NCI-H526 (cell line): Measurements from ENCODE around the gene LLGL2.
"Not testable (repeated sequence)": the region's sequence is repeated elsewhere in the genome, so short reads cannot be mapped to it uniquely, and the experiment has no call there.

Experiments
- DNase-seq, 2 experiments: peaks; one replicate each; lab custom pipeline; 2025; lab: John Stamatoyannopoulos, UW

Gene LLGL2, protein sequence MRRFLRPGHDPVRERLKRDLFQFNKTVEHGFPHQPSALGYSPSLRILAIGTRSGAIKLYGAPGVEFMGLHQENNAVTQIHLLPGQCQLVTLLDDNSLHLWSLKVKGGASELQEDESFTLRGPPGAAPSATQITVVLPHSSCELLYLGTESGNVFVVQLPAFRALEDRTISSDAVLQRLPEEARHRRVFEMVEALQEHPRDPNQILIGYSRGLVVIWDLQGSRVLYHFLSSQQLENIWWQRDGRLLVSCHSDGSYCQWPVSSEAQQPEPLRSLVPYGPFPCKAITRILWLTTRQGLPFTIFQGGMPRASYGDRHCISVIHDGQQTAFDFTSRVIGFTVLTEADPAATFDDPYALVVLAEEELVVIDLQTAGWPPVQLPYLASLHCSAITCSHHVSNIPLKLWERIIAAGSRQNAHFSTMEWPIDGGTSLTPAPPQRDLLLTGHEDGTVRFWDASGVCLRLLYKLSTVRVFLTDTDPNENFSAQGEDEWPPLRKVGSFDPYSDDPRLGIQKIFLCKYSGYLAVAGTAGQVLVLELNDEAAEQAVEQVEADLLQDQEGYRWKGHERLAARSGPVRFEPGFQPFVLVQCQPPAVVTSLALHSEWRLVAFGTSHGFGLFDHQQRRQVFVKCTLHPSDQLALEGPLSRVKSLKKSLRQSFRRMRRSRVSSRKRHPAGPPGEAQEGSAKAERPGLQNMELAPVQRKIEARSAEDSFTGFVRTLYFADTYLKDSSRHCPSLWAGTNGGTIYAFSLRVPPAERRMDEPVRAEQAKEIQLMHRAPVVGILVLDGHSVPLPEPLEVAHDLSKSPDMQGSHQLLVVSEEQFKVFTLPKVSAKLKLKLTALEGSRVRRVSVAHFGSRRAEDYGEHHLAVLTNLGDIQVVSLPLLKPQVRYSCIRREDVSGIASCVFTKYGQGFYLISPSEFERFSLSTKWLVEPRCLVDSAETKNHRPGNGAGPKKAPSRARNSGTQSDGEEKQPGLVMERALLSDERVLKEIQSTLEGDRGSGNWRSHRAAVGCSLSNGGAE

DNA sequence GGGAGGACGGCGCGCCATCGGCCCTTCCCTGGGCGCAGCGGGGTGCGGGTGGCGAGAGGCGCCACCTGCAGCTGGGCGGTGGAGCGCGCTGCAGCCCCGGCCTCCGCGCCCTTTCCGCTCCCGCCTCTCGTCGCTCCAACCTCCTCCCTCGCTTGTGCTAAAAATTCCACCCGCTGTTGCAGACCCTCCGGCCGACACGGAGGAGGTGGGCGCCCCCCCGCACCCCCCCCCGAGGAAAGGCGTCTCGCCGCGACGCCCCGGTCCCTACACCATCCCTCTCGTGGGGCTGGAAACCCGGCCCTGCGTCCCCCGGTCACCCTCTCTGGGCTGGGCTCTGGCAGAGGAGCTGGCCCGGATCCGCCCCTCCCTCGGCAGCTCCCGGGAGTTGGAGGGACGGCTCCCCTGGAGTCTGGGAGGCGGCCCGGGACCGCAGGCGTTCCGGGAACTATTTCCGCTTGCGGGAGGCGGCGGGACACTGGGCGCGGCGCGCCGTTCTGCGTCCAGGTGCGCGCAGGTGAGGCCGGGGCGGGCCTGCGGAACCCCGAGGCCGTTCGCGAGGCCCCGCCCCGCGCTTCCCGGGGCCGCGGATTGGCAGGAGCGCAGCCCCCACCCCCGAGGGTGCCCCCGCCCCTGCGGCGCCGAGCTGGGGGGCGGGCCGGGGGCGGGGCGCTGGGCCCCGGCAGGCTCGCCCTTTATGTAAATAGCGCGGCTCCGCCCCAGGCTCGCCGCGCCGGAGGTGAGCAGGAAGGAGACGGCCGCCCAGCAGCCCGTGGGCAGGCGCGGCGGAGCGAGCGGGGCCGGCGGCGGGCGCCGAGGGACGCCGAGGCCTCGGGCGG is at the start of gene LLGL2:
Gene LLGL2 (plus strand): TSS at position 728 of the 836 bp plus-strand sequence. CDS start 17,730 bp downstream, outside the sequence.
- peak; percentile 87 to 97 for DNase-seq

DNA sequence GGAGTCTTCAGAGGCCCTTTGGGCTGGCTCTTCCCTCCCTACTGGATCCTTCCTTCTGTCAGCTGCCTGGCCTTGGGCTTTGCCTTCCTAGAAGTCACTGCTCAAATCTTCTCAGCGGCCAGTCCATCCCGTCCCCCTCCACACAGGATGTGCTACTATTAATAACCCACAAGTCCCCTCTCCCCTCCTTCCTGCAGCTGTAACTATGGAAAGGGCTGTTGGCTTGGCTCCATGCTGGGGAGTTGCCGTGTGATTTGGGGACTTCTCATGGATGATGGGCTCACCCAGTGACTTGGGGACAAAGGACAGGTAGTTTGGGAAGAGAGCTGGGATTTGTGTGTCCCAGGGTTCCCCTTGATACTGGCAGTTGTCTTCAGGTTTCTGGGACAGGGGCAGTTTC is 49.6 kb upstream of the LLGL2 start:
- no peak for DNase-seq

DNA sequence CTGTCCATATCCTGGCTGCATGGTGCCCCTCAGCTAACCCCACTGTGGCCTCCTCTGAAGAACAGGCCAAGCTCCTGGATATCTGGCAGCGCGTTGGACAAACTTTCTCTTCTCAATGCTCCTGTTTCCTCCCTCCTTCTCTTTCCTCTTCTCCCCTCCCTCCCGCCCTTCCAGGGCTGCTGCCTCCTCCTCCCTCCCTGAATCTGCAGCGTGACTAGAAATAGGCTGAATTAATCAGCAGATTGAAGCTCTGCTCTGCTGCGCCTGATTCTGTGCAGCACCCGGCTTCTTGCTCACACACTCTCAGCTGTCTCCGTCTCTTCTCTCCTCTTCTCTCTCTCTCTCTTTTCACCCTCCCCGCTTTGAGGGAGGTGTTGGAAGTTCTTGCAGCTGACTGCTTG is 49.2 kb upstream of the LLGL2 start:
- DNase-seq, result no peak

DNA sequence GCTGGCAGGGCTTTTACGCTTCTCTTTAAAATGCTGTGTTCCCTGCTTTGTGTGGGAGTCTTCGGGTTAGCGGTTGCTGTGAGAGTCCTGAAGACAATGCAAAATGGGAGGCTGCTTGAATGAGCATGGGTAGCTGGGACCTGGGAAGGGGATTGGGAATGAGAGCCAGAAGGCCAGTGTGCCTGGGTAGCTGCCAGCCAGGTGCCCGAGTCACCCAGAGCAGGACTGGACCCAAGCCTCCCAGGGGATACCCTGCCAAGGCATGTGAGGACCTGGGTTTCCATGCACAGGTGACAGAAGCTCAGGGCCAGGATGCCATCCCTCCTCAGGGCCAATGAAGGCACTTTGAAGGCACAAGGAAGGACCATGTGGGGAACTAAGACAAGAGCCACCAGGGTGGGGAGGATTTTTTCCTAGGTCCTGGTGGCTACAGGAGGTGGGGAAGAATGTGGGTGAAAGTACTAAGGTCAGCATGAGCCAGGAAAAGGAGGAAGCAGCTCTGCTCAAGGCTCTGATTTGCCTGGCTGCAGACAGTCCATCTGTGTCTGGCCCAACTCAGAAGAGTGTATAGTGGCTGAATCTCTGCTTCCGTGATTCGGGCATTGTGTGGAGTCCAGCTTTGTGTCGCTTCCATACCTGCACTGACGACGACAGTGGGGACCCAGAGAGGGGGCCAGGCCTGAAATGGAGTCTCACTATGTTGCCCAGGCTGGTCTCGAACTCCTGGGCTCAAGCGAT is 48.6 kb upstream of the LLGL2 start:
- no peak for DNase-seq

DNA sequence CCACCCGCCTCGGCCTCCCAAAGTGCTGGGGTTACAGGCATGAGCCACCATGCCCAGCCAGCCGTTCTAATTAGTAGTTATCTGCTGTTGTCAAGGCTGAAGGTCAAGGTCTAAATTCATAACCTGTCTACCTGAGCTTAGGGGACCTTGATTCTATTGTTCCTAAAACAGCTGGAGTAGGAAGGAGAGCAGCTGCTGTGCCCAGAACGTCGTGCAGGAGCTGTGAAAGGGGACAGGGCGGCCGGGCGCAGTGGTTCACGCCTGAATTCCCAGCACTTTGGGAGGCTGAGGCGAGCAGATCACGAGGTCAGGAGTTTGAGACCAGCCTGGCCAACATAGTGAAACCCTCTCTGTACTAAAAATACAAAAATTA is 48.0 kb upstream of the LLGL2 start:
- DNase-seq, result not testable (repeated sequence)

DNA sequence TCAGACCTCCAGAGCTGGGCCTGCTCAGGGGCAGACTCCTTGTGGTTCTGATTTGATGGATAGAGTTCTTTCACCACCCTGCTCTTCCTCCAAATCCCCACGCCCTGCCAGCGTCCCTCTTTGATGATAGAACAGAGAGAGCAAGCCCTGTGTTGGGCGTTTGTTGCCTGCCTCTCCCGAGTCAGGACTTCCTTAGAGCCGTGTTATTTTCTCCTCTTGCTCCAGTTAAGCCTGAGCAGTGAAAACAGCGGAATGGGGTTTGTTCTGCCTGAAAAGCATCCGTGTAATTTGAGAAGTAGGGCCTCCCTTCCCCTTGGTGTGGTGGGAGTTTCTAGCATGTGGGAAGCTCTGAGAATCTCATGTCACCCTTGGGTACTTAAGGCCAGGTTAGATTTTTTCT is 47.0 kb upstream of the LLGL2 start:
- DNase-seq, result no peak

DNA sequence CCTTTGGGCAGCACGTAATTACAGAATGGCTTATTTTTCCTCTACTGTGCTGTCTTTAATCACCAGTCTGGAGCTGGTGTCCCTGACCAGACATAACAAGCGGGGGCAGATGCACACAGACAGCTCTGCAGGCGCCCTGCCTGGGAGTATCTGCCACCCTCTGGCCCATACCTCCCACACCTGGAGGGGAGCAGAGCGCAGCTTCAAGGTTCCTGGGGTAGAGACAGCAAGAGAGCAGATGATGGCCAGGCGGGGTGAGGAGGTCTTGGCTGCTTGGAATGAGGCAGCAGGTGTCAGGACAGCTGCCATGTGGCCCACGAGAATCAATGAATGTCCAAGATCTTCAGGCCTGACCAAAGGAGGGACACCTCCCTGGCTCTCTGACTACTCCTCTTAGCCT is 45.2 kb upstream of the LLGL2 start:
- DNase-seq, result no peak

DNA sequence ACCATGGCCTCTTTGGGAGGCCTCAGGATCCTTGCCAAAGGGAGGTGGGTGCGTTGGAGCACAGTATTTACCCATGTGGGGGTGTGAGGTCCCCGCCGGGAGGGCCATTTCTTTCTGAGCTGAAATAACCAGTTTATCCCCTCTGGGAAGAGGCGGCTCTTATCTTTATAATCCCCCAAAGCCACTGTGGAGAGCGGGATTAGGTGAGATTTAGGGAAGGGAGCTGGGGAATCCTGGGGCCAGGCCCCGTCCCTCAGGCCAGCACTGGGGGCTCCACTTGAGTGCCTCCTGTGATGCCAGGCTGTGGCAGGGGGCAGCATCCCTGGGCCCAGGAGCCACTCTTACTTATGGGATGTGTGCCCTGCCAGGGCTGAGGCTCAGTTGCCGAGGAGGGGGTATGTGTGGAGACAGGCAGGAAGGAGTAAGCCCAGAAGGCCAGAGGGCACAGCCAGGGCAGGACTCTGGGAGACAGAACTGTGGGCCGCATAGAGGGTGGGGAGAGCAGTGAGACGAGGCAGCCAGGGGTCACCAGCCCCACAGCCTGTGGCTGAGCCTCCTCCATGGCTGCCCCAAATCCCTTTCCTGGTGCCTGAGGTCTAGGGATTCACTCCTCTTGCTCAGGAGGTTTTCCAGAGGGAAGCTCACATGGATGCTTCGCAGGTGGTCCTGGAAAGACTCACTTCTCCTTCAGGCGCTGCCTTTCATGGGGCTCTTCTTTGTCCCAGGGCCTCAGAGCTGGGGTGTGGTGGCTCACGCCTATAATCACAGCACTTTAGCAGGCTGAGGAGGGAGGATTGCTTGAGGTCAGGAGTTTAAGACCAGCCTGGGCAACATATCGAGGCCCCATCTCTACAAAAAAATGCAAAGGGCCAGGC is 44.1 kb upstream of the LLGL2 start:
- no peak for DNase-seq

DNA sequence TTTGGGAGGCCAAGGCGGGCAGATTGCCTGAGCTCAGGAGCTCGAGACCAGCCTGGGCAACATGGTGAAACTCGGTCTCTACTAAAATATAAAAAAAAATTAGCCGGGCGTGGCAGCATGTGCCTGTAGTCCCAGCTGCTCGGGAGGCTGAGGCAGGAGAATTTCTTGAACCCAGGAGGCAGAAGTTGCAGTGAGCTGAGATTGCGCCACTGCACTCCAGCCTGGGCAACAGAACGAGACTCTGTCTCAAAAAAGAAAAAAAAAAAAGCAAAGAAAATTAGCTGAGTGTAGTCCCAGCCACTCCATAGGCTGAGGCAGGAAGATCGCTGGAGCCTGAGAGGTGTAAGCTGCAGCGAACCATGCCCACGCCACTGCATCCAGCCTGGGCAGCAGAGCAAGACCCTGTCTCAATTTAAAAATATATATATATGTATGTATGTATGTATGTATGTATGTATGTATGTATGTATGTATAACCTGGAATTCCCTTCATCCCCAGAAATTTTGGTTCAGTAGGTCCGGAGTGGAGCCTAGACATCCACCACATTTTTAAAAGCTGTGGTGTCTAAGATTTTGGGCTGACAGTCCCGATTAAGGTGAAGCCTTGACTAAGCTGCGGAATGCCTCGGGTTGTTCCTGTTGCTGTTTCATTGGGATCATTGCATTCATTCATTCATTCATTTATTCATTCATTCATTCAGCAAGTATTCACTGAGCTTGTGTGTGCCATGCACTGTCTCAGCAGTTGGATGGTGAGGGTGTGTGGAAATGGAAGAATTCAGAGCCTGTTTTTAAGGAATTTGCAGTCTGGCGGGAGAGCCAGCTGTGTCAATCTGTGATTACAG is 43.2 kb upstream of the LLGL2 start:
- DNase-seq, result no peak

DNA sequence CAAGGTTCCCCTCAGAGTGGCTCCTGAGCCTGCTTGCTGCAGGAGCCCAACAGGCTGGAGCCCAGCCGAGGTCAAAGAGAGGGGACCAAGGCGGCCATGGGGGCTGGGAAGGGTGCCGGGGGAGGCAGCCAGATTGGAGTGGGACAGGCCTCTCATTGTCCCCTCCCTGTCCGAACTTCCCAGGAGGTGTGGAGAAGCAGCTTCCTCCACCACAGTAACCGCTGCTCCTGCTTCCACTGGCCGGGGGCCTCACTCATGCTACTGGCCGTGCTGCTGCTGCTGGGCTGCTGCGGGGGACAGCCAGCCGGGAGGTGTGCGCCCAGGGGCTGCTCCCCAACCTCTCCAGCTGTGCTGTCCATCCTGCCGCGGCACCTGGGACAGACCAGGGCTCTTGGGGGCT is 39.8 kb upstream of the LLGL2 start:
- DNase-seq, result no peak

DNA sequence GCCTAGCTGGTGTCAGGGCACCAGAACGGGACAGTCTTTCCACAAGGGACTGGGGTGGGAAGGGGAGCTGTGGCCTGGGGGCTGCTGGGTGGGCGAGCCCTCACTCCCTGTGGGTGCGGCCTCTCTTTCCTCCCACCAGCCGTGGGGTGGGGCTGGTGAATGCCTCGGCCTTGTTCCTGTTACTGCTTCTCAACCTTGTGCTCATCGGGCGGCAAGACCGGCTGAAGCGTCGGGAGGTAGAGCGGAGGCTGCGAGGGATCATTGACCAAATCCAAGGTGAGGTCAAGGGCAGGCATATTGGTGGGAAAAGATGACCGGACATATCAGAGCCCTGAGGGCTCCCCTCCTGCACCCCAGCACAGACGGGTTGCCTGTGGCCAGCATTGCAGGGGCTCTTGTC is 39.3 kb upstream of the LLGL2 start:
- no peak for DNase-seq

DNA sequence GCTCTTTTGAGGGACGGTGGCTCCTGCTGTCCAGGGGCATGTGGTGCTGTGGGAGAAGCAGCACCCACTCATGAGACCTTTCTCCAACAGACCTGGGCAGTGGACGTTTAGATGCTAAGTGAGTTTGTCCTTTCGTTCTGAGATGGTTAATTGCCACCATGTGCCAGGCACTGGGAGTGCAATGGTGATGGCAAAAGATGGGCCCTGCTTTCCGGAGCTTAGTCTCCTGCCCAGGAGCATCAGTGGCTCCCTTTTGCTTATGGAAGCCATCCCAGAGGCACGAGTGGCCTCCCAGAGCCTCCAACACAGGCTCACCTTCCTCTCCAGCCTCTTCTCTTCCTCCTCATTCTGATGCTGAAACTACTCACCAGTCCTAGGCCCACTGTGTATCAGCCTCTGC is 38.5 kb upstream of the LLGL2 start:
- no peak for DNase-seq

DNA sequence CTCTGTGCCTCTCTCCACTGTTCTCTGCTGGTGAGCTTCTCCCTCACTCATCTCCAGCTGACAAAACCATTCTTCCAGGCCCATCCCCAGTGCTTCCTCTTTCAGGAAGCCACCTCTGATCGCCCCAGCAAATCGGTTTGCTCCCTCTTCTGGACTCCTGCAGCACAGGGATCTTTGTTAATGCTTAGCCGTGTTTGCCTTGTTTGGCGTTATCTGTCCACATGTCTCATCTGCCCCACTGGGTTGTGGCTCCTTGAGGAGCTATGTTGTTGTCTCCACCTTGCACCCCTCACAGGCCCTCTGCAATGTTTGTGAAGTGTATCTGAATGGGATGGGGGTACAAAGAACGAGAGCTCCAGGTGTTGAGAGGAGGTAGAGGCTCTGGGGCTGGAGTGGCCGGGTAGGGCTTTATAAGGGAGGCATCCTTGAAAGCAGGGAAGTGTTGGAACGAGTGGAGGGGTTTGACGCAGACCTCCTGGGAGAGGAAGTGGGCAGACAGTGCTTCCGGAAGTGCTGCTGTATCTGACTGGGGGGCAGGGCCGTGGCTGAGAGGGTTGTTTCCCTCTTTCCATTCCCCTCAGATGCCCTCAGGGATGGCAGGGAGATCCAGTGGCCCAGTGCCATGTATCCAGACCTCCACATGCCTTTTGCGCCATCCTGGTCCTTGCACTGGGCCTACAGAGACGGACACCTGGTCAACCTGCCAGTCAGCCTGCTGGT is 38.0 kb upstream of the LLGL2 start:
- DNase-seq, result no peak

DNA sequence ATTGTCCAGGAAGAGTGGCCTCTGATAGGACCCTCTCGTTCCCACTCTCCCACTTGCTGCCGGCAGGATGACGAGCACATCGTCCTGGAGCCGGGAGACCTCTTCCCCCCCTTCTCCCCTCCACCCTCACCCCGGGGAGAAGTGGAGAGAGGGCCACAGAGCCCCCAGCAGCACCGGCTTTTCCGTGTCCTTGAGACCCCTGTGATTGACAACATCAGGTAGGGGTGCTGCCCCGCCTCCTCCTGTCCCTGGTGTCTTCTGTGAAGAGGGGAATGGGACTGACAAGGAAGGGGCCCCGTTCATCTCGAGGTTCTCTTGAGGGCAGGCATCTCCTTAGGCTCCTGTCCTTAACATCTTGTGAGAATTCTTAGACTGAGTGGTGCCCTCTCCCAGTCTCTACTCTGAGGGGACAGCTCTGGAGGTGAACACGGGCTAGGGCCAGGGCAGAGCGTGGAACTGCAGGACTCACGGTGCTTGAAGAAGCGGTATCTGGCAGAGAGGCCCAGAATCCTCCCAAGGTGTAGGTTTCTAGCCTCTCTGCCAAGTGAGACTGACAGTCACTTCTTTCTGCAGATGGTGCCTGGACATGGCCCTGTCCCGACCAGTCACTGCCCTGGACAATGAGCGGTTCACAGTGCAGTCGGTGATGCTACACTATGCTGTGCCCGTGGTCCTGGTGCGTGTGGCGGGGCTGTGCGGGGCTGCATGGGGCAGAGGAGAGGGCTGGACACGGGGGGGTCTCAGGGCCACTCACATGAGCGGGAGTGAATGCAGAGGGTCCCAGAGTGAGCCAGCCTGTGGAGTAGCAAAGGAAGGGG is 36.6 kb upstream of the LLGL2 start:
- DNase-seq, result no peak

DNA sequence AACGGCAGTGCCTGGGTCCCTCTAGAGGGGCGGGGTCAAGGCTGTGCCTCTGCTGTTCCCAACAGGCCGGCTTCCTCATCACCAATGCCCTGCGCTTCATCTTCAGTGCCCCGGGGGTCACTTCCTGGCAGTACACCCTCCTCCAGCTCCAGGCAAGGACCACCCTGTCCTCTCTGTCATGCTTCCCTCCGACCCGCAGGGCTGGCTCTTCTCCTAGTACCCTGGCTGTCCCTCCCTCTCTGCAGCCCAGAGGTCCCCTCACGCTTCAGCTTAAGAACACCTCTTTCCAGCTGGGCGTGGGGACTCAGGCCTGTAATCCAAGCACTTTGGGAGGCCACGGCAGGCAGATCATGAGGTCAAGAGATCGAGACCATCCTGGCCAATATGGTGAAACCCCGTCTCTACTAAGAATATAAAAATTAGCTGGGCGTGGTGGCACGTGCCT is 36.0 kb upstream of the LLGL2 start:
- DNase-seq, result no peak

DNA sequence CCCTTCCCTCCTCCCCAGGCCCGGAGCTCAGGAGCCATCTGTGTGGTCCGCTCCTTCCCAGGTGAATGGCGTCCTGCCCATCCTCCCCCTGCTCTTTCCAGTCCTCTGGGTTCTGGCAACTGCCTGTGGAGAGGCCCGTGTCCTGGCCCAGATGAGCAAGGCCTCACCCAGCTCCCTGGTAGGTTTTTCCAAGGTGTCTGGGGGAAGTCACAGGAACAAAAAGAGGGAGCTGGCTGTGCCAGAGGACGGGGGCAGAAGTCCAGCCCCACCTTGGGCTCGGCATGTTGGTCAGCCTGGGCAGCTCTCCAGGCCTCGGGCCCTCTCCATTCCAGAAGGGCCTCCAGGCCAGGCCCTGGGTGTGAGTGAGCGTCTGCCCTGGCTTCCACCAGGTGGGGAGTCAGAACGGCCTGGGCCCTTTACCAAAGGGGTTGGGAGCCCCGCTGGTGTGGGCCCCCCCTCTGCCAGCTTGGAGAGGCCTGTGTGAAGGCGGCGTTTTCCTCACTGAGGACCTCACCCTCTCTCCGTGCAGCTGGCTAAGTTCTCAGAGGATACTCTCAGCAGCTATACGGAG is 35.2 kb upstream of the LLGL2 start:
- no peak for DNase-seq

DNA sequence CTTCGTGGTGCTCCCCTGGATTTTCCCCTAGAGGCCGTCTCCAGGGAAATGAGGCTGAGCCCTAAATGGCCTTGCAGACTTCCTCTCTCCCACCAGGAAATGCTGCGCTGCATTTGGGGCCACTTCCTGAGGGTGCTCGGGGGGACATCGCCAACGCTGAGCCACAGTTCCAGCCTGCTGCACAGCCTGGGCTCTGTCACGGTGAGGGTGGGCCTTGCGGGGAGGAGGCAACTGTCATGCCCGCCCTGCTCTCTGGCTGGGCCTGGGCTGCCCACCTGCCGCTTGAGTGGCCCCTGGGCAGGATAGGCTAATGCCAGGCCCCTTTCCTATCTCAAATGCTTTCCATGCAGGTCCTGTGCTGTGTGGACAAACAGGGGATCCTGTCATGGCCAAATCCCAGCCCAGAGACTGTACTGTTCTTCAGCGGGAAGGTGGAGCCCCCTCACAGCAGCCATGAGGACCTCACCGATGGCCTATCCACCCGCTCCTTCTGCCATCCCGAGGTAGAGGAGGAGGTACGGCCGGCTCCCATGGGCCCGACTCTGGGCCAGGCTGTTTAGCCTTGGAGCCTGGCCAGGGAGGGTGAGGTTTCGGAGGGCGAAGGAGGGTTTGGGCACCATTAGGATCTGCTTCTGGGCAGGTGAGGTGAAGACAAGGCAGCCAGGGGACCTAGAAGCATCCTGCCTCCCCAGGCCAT is 34.4 kb upstream of the LLGL2 start:
- DNase-seq, result no peak
